Inflammatory macrophage (primary cell): ENCODE measurements around the gene UBE2M.

ENCODE experiments used
- DNase-seq, 2 donors: peaks; one replicate each; pipeline ENCODE4 v3.0.0-alpha.2; 2020 to 2022

UBE2M gene

DNA sequence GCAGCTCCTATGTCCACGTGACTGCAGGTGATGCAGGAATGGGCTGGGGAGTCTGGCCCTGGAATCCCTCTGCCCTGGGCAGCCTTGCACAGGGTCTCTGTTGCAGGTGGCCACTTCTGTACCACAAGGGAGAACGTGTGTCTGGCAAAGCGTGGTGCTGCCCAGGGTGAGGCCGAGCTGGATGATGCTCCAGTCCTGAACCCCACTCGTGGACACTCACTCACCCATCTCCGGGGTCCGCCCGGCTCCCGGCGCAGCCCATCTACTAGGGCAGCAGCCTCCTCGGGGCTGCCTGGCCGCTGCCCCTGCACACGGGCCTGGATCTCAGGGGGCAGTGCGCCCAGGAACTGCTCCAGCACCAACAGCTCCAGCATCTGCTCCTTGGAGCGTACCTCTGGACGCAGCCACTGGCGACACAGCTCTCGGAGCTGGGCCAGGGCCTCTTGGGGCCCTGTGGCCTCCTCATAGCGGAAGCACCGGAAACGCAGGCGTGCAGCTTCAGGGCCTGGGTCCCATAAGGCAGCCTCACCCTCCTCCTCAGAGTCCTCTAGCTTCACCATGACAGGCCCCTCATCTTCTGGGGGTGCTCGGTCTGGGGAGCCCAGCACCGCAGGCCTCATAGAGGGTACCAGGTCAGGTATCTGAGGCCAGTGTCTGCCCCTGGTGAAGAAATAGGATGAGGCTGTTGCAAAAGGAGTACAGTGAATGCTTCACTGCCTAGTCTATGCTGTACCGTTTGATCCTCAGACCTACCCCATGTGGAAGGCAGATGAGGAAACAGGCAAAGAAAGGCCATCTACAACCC lies 12.6 kb upstream of the UBE2M start:
- no peak for DNase-seq

DNA sequence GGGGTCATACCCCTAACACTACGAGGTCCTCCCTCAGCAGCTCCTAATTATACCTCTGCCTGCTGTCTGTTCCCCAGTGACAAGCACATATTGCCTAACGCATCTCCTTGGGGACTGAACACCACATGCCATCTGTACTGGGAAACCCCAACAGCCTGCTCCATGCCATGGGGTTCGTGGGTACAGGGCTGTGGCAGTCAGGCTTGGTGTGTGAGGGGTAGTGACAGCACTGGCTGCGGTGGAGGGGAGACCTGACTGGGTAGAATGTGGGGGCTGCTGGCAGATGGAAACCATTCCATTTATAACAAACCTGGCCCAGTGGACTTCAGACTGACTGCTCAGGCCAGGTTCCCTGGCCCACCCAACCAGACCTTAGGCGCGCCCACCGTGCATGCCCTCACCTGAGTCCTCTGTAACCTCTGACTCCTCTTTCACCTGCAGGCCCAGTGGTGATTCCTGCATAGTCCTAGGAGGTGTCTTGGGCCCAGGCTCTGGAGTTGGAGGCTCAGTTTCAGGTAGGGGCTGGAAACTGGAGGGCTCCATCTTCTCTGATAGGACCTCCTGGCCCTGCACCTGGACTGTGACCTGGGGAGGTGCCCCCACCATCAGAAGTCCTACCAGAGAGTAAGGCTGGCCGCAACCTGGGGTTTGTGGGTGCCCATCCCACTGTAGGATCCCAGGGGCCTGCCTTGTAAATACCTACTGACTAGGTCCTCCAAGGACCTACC lies 11.7 kb upstream of the UBE2M start:
- no peak for DNase-seq

DNA sequence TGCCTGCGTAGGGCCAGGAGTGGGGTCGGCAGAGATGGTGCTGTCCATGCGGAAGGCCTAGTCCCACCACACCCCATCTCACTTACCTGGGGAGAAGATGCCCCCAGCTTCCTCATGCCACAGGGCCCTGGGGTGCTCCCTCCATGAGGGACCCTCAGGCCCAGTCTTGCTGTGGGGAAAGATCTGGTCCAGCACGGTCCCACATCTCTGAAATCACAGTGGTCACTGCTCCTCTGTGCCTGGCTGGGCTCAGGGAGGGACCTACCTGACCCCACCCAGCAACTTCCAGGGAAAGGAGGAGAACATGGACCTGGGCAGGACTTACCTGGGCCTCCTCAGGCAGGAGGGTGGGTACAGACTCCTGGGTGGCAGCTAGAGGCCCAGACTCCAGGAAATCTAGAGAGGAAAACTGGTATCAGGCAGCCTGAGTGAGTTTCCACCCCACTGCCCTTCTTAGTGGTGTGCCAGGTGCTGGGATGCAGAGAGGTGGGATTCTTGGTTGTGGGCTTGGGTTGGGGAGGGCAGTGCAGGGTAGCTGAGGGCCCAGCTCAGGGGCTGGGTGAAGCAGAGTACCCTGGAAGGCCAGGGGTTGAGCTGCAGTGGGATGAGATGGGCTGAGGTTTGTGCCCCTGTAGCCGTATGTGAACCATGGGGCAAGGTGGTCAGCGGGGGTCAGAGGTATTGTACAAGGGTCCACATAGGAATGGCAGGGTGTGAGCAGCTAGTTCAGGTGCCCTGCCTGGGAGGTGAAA lies 11.0 kb upstream of the UBE2M start:
- no peak for DNase-seq

DNA sequence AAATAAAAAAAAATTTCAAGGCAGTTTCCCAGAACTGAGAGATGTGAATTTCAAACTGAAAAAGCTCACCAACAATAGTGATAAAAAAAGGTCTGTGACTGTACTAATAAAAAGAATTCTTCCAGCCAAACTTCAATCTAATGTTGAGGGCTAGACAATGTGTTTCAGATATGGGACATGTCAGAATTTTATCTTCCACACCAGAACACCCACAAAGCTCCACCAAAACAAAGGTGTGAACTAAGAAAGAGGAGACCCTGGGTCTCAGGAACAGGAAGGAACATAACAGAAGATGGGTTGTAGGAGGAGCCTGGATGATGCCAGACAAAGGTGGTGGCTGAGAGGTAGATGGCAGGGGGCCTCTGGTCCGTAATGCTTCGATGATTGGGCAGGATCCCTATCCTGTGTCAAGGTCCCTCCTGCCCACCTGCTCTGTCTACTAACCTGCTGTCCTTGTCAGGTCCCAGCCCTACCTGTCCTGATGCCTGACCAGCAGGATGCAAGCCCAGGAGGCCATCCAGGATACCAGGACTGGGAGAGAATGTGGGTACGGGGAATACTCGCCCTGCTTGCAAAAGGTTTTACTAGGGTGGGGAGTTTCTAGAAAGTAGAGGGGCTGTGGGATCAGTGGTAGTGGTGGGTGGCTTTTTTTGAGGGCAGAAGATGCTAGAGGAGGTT lies 10.2 kb upstream of the UBE2M start:
- no peak for DNase-seq

DNA sequence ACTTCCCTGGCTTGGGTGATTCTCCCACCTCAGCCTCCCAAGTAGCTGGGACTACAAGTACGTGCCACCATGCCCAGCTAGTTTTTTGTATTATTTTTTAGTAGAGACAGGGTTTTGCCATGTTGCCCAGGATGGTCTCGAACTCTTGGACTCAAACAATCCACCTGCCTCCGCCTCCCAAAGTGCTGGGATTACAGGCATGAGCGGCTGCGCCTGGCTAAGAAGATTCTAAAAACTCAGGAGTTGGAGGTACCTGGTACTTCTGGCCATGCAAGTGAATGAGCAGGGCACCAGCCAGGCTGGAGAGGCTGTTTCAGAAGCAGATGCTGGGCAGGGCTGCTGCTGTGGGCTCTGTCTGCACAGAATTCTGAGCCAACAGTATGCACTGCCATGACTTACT lies 8.6 kb upstream of the UBE2M start:
- no peak for DNase-seq

DNA sequence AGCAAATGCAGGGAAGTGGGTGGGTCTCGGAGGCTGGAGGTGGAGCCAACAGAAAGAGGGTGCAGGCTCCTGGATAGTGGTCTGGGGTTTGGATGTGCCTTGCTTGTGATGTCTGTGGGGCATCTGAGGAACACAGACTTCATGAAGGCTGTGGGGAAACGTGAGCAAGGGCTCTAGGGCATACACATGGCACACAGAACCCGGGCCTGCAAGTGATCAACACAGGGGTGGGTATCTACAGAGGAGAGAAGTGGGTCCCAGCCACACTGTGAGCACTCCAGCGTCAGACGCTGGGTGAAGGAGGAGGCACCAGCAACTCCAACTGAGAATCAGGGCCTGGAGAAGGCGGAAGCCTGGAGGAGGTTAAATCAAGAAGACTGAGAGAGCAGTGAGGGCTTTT lies 5.4 kb upstream of the UBE2M start:
- no peak for DNase-seq

DNA sequence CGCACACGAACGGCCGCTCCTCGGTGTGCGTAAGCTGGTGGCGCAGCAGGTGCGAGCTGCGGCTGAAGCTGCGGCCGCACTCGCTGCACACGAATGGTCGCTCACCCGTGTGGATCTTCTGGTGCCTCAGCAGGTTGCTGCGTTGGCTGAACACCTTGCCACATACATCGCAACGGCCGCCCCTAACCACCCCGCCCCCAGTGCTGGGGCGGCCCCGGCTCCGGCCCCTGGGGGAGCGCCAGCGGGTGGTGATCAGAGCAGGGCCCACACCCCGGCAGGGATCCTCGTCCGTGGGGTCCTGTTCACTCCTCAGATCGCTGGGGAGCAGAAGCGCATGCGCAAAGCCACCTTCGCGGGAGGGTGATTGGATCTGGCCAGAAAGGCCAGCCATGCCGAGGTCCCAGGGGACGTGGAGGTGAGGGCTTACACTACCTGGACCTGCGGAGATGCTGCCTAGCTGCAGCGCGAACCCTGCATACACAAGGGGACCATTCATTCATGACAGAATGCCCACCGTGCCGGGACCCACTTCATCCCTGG lies 4.7 kb upstream of the UBE2M start:
- DNase-seq: no peak

DNA sequence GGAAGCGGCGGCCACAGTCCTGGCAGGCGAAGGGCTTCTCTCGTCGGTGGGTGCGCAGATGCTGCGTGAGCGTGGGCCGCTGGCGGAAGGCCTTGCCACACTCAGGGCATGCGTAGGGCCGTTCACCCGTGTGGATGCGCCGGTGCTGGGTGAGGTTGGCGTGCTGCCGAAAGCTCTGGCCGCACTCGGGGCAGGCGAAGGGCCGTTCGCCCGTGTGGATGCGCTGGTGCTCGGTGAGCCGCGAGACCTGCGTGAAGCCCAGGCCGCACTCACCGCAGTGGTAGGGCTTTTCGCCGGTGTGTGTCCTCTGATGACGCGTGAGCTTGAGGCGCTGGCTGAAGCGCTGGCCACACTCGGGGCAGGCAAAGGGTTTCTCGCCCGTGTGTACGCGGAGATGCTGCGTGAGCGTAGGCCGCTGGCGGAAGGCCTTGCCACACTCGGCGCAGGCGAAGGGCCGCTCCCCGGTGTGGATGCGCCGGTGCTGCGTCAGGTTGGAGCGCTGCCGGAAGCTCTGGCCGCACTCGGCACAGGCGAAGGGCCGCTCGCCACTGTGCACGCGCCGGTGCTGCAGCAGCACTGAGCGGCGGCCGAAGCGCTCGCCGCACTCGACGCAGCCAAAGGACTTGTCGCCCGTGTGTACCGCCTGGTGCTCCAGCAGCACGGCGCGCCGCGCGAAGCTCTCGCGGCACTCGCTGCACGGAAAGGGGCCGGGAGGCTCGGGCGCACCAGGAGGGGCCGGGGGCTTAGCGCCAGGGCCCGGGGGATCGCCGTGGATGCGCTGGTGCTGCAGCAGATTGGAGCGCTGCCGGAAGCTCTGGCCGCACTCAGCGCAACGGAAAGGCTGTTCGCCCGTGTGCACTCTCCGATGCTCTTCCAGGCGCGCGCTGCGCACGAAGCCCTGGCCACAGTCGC lies 4.0 kb upstream of the UBE2M start:
- peak in 1 of 2 donors; percentile 39 for DNase-seq

DNA sequence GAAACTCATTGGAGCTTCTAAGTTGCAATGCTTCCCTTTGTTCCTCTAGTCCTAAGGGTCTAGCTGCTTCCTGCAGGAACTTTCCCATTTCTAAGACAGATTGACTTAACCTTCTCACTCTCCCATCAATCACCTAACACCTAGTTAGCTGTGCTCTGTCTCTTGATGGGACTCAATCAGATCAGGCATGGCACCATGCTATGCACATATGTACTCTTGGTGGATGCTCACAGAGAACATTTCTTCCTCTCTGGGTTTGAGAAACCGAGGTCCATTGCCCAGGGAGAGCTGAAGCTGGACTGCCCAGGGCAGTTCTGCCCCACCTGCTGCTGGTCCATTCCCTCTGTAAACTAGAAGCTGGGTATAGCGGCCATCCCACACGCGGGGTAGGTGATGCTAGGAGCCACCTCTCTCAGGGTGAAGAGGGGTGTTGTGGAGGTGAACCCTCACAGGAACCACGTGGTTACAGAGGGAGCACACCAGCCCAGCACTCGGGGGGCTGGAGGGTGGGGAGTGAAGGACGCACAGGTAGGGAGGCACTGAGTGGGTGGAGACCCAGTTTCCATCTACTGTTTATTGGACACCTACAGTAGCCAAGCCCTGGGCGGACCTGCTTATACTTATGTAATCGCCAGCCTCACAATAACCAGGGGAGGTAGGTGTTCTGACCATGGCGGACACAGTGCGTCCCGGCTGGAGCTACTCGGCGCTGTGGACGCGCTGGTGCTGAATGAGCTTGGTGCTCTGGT lies 3.1 kb upstream of the UBE2M start:
- DNase-seq: no peak

DNA sequence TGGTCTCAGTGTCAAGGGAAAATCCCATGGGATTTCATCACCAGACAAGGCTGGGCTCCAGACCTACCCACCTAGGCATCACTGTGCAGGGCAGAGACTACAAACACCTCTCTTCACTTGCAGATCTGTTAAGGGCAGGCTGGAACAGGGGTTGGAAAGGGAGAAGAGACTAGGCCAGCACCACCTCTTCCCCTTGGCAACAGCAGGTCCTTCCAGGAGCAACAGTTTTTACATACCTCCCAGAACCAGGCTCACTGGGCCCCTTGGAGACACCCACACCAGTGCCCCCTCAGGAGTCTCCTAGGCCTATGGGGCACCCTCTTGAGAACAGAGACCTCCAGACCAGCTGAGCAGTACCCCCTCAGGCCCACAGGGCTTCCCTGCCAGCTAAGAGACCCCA lies 2.5 kb upstream of the UBE2M start:
- DNase-seq: no peak

DNA sequence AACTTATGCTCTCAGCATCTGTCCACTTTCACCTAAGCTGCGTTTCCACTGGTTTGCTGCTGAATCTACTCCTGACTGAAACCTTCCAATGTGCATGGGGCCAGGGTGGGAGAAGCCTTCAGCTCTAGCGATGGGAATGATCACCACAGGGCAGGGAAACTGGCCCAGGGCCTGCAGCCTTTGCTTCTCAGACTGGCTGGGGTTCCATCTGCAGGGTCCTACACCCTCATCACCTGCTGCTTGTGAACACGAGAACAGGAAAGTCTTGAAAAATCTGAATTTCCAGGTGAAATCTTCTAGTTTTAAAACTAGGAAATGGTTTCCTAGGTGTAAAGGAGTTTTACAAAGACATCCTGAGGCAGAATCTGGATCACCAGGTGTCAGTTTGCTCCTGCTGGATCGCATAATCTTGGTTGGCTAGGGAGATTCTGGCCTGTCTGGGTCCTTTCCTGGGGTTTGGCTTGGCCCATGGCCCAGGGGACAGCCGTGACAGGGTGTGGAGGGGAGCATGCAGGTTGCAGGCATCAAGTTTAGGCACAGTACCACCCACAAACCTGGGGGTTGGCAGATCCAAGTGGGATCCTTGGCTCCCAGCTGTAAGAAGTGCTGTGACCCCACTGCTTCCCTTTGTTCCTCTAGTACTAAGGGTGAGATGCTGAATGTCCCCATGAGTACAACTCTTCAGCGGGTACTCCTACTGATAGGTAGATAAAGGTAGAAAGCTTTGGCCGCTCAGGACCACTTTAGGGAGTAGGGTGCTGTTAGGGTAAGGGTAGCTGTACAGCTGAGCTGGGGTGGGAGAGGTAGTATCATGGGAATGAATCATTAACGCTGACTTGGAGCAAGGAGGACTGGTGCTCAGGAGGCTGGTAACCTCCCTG lies 1.8 kb upstream of the UBE2M start:
- DNase-seq: no peak

DNA sequence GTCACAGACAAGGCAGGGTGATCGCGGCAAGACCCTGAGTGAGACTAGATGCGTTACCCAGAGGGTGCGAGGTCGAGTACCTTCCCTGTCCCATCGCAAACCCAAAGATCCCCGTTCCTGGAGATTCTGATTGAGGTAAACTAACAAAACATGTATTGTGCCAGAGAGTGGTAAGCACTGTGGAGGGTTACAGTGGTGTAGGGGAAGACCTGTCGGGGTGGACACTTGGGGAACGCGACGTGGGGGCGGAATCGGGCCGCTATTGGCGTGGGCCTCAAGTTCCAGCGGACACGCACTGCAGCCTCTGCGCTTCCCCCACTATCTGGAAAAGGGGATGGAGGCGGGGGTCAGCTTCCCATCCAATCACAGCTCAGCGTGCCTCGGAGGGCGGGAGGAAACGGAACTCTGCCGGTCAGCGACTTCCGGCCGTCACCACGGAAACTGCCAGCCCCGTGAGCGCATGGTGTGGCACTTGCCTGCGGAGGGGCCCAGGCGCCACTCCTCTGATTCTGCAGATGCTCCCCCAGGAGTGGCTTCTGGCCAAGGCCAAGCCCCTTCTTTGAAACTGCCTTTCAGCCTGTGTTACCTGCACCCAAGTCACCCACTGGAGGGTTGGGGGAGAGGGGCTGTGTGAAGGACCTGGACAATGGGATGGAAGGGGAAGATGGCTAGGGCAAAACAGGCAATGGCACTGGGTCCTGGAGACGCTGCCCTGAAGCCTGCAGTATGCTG lies 1.0 kb upstream of the UBE2M start:
- peak; percentile 93 to 96 for DNase-seq

DNA sequence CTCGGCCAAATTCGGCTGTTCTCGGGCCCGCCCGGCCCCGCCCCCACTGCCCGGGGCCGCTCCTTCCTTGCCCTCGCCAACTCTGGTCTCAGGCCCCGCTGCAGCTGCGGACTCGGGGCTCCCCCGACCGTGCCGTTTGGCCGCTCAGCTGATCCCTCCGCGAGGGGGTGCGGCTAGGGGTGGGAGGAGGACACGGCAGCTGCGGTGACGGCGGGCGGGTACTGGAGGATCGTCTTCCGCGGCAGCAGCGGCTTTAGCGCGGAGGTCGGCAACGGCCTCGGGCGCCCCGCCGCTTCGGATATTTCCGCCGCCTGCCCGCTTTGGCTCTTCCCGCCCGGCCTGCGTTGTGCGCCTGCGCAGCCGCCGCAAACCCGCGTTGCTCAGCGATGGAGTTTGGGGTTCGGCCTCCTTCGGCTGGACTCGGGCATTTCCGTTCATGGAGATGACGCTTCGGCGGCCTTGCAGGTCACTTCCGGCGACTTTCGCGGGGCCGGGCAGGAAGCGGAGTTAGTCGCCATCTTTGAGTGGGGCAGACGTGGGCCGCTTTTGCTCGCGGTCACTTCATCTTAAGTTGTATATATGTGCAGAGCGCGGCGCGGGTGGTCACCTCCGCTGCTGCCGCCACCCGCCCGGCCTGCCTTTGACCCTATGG lies 338 bp upstream of the UBE2M start:
- peak; percentile 99 to 100 for DNase-seq

DNA sequence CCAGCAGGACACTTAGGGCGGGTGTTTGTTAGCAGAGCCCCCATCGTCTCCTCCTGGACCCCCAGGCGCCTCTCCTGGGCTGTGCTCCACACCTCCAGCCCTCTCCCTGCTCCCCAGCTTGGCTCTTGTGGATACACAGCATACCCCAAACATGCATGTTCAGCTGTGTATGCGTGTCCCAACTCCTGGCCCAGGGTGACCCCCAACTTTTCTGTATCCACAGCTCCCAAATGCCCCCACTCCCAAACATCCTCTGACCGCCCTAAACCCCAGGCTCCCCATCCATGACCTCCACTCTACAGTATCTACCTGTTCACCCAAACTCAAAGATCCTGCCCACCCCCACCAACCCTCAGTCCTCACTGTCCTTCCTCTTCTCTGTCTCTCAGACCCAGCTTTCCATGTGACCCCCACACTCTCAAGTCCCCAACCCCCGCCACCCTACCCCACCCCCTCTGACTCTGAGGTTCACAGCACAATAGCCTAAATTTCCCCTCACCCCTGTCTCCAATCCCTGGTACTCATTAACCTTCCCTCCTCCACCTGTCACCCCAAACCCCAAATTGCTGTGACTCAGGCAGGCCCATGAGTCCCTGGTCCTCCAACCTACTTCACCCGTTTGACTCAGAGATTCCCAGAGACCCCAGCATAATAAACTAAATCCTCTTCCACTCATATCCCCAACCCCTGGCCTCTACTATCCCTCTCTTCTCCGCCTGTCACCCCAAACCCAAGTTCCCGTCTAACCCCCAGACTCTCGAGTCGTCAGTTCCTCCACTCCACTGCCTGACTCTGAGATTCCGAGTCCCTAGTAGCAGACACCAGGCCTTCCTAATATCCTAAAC lies 968 bp downstream of the UBE2M start:
- no peak for DNase-seq

DNA sequence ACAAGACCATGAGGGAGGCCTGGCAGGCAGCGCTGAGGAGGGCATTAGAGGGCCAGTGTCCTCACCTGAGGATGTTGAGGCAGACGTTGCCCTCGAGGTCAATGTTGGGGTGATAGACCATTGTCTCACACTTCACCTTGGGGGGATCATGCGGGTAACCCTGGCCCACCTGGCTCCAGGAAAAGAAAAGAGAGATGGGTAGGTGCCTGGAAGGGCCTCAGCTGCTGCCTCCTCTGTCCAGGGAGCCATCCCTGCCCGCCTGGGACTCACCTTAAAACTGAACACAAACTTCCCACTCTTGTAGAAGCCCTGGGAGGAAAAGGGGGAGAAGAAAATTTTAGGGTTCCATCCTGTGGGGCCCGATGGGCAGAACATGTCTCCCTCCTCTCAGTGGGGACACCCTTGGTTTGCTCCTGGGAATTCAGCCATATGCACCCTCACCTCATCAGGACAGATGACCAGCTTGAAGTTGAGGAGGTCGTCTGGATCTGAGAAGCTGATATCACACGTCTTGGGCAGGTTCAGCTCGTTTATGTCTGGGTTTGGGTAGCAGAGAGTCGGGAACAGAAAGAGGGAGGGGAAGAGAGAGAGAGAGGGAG lies 1.7 kb downstream of the UBE2M start:
- no peak for DNase-seq

DNA sequence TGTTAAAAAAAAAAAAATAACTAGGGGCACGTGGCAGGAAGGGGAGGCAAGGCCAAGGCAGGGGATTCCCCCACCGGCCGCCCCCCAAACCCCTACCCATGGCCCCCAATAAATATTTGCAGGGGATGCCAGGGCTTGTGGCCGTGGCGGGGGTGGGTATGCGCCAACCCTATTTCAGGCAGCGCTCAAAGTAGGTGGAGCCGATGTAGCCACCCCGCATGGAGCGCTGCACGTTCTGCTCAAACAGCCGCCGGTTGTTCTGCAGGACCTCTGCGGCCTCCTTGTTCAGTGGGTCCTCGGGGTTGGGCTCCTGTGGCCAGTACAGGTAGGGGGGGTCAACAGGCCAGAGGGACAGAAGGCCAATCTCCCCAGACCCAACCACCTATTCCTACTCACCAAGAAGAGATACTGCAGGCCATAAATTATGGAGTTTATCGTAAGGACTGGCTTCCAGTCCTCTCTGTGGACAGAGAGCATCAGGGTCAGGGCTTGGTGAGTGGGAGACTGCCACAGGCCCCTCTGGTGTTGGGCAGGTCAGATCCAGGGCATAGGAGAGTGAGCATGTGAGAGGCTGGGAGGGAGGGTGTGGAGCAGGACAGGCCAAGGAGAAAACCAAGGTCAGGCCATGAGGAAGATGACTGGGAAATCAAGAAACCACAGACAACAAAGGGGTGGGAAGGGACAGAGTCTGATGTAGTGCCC lies 2.3 kb downstream of the UBE2M start:
- peak in 1 of 2 donors; percentile 38 for DNase-seq
